HG02588 (cell line): ENCODE data around the gene P2RY11.
A peak's percentile ranks its signal among the peaks of the same experiment; 100 is the strongest.

ENCODE experiments used
- ATAC-seq: cut with Tn5 transposase; IDR thresholded peaks from one replicate; pipeline ENCODE4 v1.9.1; 2021; ENCODE audit warnings: mild to moderate bottlenecking, moderate library complexity; ENCODE audit not compliant: unreplicated experiment

P2RY11 gene

GRCh38 chr19:10092648-10093294 lies 18.7 kb upstream of the P2RY11 start:
- ATAC-seq = no peak

- no peak for ATAC-seq
Measured at GRCh38 chr19:10093295-10094186, 18.0 kb upstream of the P2RY11 start.

- ATAC-seq = no peak
Measured at GRCh38 chr19:10095622-10095947, 15.9 kb upstream of the P2RY11 start.

GRCh38 chr19:10095948-10096614 lies 15.4 kb upstream of the P2RY11 start:
- ATAC-seq = peak; percentile 78

GRCh38 chr19:10096615-10096963 lies 14.9 kb upstream of the P2RY11 start:
- no peak for ATAC-seq

- ATAC-seq = no peak
Measured at GRCh38 chr19:10100163-10100785, 11.2 kb upstream of the P2RY11 start.

GRCh38 chr19:10102787-10103236 lies 8.7 kb upstream of the P2RY11 start:
- ATAC-seq = peak; percentile 28

GRCh38 chr19:10104130-10104513 lies 7.4 kb upstream of the P2RY11 start:
- no peak for ATAC-seq

- ATAC-seq = no peak
Measured at GRCh38 chr19:10104665-10105508, 6.6 kb upstream of the P2RY11 start.

GRCh38 chr19:10105509-10106099 lies 5.9 kb upstream of the P2RY11 start:
- ATAC-seq = peak; percentile 18

GRCh38 chr19:10106100-10106936 lies 5.2 kb upstream of the P2RY11 start, which contains the start of gene PPAN:
TSS of gene PPAN (plus strand) at chr19:10106362. CDS start at chr19:10106395, 33 bp downstream.
- peak; percentile 47 for ATAC-seq

- ATAC-seq = no peak
Measured at GRCh38 chr19:10107254-10107653, 4.2 kb upstream of the P2RY11 start.

- no peak for ATAC-seq
Measured at GRCh38 chr19:10107817-10108367, 3.6 kb upstream of the P2RY11 start.

GRCh38 chr19:10109528-10109927 lies 2.0 kb upstream of the P2RY11 start:
- no peak for ATAC-seq

GRCh38 chr19:10110076-10110971 lies 1.2 kb upstream of the P2RY11 start:
- no peak for ATAC-seq

- ATAC-seq = no peak
Measured at GRCh38 chr19:10110972-10111317, 548 bp upstream of the P2RY11 start.

GRCh38 chr19:10112037-10112761 lies 706 bp downstream of the P2RY11 start:
- ATAC-seq = no peak
